HepG2 (cell line): Measurements from ENCODE around the gene PERP. TPM values are rescaled to one million over a fixed set of nuclear protein-coding genes. Genes with fewer than 3 reads are reported as not detected.
A peak's percentile ranks its signal among the peaks of the same experiment; 100 is the strongest.

ENCODE experiments used
- ATF3 ChIP-seq: sonication (generic); formaldehyde crosslinking; IDR thresholded peaks from 2 replicates; pipeline ENCODE4 v1.4.0; 2020; ENCODE audit warnings: missing genetic modification reagents
- BRF2 ChIP-seq: sonication (generic); formaldehyde crosslinking; IDR thresholded peaks from 2 replicates; pipeline ENCODE4 v1.8.1; 2022; ENCODE audit warnings: mild to moderate bottlenecking, missing genetic modification reagents
- CHCHD3 ChIP-seq: sonication (generic); formaldehyde crosslinking; IDR thresholded peaks from 2 replicates; pipeline ENCODE4 v1.8.0; 2022; ENCODE audit warnings: mild to moderate bottlenecking, missing genetic modification reagents, moderate library complexity
- GABPA ChIP-seq, 2 experiments: IDR thresholded peaks; 2 replicates each; pipeline ENCODE4 v1.6.1; 2011 to 2016; ENCODE audit warnings: low read depth in 2 of 2, low read length in 1 of 2, missing biosample characterization in 1 of 2, missing genetic modification characterization in 1 of 2
- GATA4 ChIP-seq: sonication (generic); IDR thresholded peaks from 2 replicates; pipeline ENCODE4 v1.6.1; 2016; ENCODE audit warnings: antibody characterized with exemption, low read depth, borderline replicate concordance
- KDM3A ChIP-seq: IDR thresholded peaks from 2 replicates; pipeline ENCODE4 v1.6.1; 2018; ENCODE audit warnings: low read depth, missing compliant biosample characterization
- MED8 ChIP-seq: sonication (generic); formaldehyde crosslinking; IDR thresholded peaks from 2 replicates; pipeline ENCODE4 v1.8.1; 2023; ENCODE audit warnings: mild to moderate bottlenecking, missing genetic modification reagents; ENCODE audit not compliant: insufficient replicate concordance
- MYC ChIP-seq: sonication (generic); formaldehyde crosslinking; IDR thresholded peaks from 2 replicates; pipeline ENCODE4 v1.9.0; 2021; ENCODE audit warnings: missing genetic modification reagents, borderline replicate concordance
- NFYB ChIP-seq: sonication (generic); formaldehyde crosslinking; IDR thresholded peaks from 2 replicates; pipeline ENCODE4 v1.4.0; 2020; ENCODE audit warnings: missing genetic modification reagents
- RXRA ChIP-seq: sonication (generic); formaldehyde crosslinking; IDR thresholded peaks from 2 replicates; pipeline ENCODE4 v1.5.1; 2020; ENCODE audit warnings: missing genetic modification reagents
- SP1 ChIP-seq, 2 experiments: fragments of 450-650 bp in 1 of 2; sonication (generic) in 1 of 2; formaldehyde crosslinking in 1 of 2; IDR thresholded peaks; 2 replicates each; pipeline versions ENCODE4 v1.4.0 to v1.6.1; 2016 to 2020; ENCODE audit warnings: missing genetic modification reagents in 1 of 2
- TRIM24 ChIP-seq: sonication (generic); formaldehyde crosslinking; IDR thresholded peaks from 2 replicates; pipeline ENCODE4 v1.8.0; 2022; ENCODE audit warnings: mild to moderate bottlenecking, missing genetic modification reagents
- ZBTB4 ChIP-seq: sonication (generic); formaldehyde crosslinking; IDR thresholded peaks from 2 replicates; pipeline ENCODE4 v1.4.0; 2020; ENCODE audit warnings: missing genetic modification reagents, mild to moderate bottlenecking, borderline replicate concordance
- ZNF160 ChIP-seq: sonication (generic); formaldehyde crosslinking; IDR thresholded peaks from 2 replicates; pipeline ENCODE4 v1.8.0; 2022; ENCODE audit warnings: mild to moderate bottlenecking, inconsistent platforms, missing genetic modification reagents
- ZNF205 ChIP-seq: IDR thresholded peaks from 2 replicates; pipeline ENCODE4 v1.6.1; 2018; ENCODE audit warnings: missing biosample characterization, missing genetic modification reagents
- ZNF552 ChIP-seq: sonication (generic); formaldehyde crosslinking; IDR thresholded peaks from 2 replicates; pipeline ENCODE4 v1.9.0; 2022; ENCODE audit warnings: missing genetic modification reagents, mild to moderate bottlenecking, borderline replicate concordance
- ZNF629 ChIP-seq: sonication (generic); formaldehyde crosslinking; conservative IDR thresholded peaks from 2 replicates; pipeline ENCODE4 v1.5.0; 2020; ENCODE audit warnings: missing genetic modification reagents
- ZNF737 ChIP-seq: sonication (generic); formaldehyde crosslinking; IDR thresholded peaks from 2 replicates; pipeline ENCODE4 v1.5.0; 2020; ENCODE audit warnings: missing genetic modification reagents, mild to moderate bottlenecking, borderline replicate concordance
- ZSCAN22 ChIP-seq: sonication (generic); formaldehyde crosslinking; IDR thresholded peaks from 2 replicates; pipeline ENCODE4 v1.4.0; 2020; ENCODE audit warnings: mild to moderate bottlenecking, missing genetic modification reagents
- polyA plus RNA-seq, 8 experiments: library from polyadenylated mRNA; depleted of rRNA in 3 of 8; stranded (reverse) in 7 of 8; unstranded in 1 of 8; fragments of >200 nt; fragmentation: Illumina TruSeq in 4 of 8; extraction: Trizol in 4 of 8; gene quantifications; 2 replicates each; pipeline versions ENCODE4 v1.2.1 to v1.2.3, GENCODE V29; 2011 to 2016; ENCODE audit warnings: low read depth in 4 of 8, missing spikeins in 1 of 8, mixed read lengths in 1 of 8; ENCODE audit not compliant: insufficient read depth in 1 of 8
- total RNA-seq, 5 experiments: library from RNA; depleted of rRNA; stranded (reverse); fragments of >200 nt; fragmentation: Illumina TruSeq; extraction: Trizol; gene quantifications; 2 replicates each; pipeline ENCODE4 v1.2.3, GENCODE V29; 2016; ENCODE audit warnings: low read depth in 1 of 5
- TF ChIP-seq, protein P1 (sequence below): sonication (generic); formaldehyde crosslinking; IDR thresholded peaks from 2 replicates; pipeline ENCODE4 v1.9.0; 2021; ENCODE audit warnings: missing genetic modification reagents, borderline replicate concordance

PERP gene
- total and polyA plus RNA-seq, 2 of the 13 experiments (the other 11 are each of a cell fraction or from before 2014, with no cell fraction given), result 26.0 to 53.0 TPM

DNA sequence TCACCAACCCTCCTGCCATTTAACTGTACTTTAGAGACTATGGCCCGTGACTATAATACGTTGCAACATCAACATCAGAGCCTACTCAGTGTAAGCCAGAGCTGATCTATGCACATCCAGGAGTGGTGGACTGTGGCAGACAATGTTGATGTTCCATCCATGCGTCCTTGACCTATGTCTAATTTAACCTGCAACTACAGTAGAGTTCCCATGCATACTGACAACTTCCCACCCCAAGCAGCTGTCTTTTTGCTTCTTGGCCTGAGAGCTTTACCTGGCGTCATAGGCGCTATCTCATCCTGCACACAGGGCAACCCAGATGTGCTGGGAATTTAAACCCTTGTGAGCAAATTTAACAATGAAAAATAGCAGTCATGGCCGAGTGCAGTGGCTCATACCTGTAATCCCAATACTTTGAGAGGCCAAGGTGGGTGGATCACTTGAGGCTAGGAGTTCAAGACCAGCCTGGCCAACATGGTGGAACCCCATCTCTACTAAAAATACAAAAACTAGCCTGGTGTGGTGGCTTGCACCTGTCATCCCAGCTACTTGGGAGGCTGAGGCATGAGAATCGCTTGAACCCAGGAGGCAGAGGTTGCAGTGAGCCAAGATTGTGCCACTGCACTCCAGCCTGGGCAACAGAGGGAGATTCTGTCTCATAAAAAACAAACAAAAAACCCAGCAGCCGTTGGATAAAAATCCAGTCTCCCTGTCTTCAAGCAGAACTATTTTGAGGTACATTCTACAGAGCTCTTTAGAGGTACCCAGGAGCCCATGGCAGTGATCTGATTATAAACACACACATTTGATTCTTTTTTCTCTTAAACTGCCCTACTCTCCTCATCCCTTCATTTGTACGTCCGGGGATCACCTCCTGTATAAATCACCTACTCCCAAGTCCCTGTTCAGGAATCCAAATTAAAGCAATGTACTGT is 22.0 kb downstream of the PERP start (continued):
- TF ChIP-seq, protein P1, sequence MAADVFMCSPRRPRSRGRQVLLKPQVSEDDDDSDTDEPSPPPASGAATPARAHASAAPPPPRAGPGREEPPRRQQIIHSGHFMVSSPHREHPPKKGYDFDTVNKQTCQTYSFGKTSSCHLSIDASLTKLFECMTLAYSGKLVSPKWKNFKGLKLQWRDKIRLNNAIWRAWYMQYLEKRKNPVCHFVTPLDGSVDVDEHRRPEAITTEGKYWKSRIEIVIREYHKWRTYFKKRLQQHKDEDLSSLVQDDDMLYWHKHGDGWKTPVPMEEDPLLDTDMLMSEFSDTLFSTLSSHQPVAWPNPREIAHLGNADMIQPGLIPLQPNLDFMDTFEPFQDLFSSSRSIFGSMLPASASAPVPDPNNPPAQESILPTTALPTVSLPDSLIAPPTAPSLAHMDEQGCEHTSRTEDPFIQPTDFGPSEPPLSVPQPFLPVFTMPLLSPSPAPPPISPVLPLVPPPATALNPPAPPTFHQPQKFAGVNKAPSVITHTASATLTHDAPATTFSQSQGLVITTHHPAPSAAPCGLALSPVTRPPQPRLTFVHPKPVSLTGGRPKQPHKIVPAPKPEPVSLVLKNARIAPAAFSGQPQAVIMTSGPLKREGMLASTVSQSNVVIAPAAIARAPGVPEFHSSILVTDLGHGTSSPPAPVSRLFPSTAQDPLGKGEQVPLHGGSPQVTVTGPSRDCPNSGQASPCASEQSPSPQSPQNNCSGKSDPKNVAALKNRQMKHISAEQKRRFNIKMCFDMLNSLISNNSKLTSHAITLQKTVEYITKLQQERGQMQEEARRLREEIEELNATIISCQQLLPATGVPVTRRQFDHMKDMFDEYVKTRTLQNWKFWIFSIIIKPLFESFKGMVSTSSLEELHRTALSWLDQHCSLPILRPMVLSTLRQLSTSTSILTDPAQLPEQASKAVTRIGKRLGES (CRISPR knock-in tag), result no peak
- no peak for TF ChIP-seq GABPA (IDR thresholded peaks at IDR 0.05; ENCODE audit: low read depth, low read length)
- TF ChIP-seq GABPA (CRISPR knock-in tag; IDR thresholded peaks at IDR 0.05; ENCODE audit: low read depth), result no peak
- peak; percentile 72; the same call in 1 of the 2 replicates for TF ChIP-seq RXRA (CRISPR knock-in tag)
- TF ChIP-seq CHCHD3 (CRISPR knock-in tag), result no peak
- peak; percentile 86; the same call in 1 of the 2 replicates for TF ChIP-seq ZNF552 (CRISPR knock-in tag)
- no peak for TF ChIP-seq MYC
- no peak for TF ChIP-seq ZNF160
- peak; percentile 76 for TF ChIP-seq TRIM24 (CRISPR knock-in tag)
- no peak for TF ChIP-seq BRF2
- no peak for TF ChIP-seq ATF3
- no peak for TF ChIP-seq ZNF629
- TF ChIP-seq MED8 (CRISPR knock-in tag), result no peak
- TF ChIP-seq KDM3A, result no peak; the same call in 1 of the 2 replicates
- no peak for TF ChIP-seq SP1 (IDR thresholded peaks at IDR 0.05)
- TF ChIP-seq SP1 (CRISPR knock-in tag; IDR thresholded peaks at IDR 0.05), result 0 out of 2 replicates have a peak, but pooled peaks have one; percentile 25
- no peak for TF ChIP-seq ZSCAN22 (CRISPR knock-in tag)
- no peak for TF ChIP-seq ZBTB4 (CRISPR knock-in tag)
- TF ChIP-seq ZNF205, result peak; percentile 72; the same call in 1 of the 2 replicates
- no peak for TF ChIP-seq NFYB
- no peak for TF ChIP-seq ZNF737 (CRISPR knock-in tag)
- TF ChIP-seq GATA4, result no peak
